OCI-LY3 (cell line): ENCODE measurements around the gene BRCA2.

Experiments
- H2AFZ ChIP-seq: fragments of 200-600, 300-600 bp; shearing (Covaris generic); 2 replicates; pipeline ENCODE4 v1.6.0; 2014; ENCODE audit warnings: antibody characterized with exemption, low read depth, low read length
- H3K27ac ChIP-seq: fragments of 200-600, 300-600 bp; sonication (generic); 2 replicates; pipeline ENCODE4 v1.5.1; 2014; ENCODE audit warnings: mild to moderate bottlenecking, low read length, moderate library complexity, mixed read lengths
- H3K27me3 ChIP-seq: fragments of 200-600, 300-600 bp; sonication (generic); 2 replicates; pipeline ENCODE4 v1.6.1; 2014; ENCODE audit warnings: low read depth, low read length, mixed read lengths
- H3K36me3 ChIP-seq: fragments of 200-600, 300-600 bp; sonication (generic); replicated peaks from 2 replicates; pipeline ENCODE3; 2014; ENCODE audit warnings: low read depth, low read length, mixed read lengths
- H3K4me1 ChIP-seq: fragments of 300-600, 200-600 bp; sonication (generic); 2 replicates; pipeline ENCODE4 v1.6.1; 2014; ENCODE audit warnings: low read length, mixed read lengths
- H3K4me2 ChIP-seq: fragments of 200-600, 300-600 bp; sonication (generic); 2 replicates; pipeline ENCODE4 v1.6.1; 2014; ENCODE audit warnings: low read length, mixed read lengths
- H3K4me3 ChIP-seq: fragments of 300-600, 200-600 bp; sonication (generic); 2 replicates; pipeline ENCODE4 v1.5.1; 2014; ENCODE audit warnings: antibody characterized with exemption, mild to moderate bottlenecking, low read length, moderate library complexity
- H3K79me2 ChIP-seq: fragments of 300-600, 200-600 bp; shearing (Covaris generic); 2 replicates; pipeline ENCODE4 v1.6.1; 2014; ENCODE audit warnings: mild to moderate bottlenecking, low read length, mixed read lengths
- H3K9ac ChIP-seq: fragments of 300-600, 200-600 bp; shearing (Covaris generic); 2 replicates; pipeline ENCODE4 v1.6.0; 2014; ENCODE audit warnings: mild to moderate bottlenecking, low read length, moderate library complexity
- H3K9me3 ChIP-seq: fragments of 200-600, 300-600 bp; shearing (Covaris generic); 2 replicates; pipeline ENCODE4 v1.6.1; 2014; ENCODE audit warnings: low read length, mixed read lengths; ENCODE audit not compliant: insufficient read depth
- H4K20me1 ChIP-seq: fragments of 200-600, 300-600 bp; sonication (generic); 2 replicates; pipeline ENCODE4 v1.6.1; 2016; ENCODE audit warnings: low read length, mixed read lengths; ENCODE audit not compliant: insufficient read depth
- CTCF ChIP-seq: fragments of 200-600, 300-600 bp; sonication (generic); IDR thresholded peaks from 2 replicates; pipeline ENCODE4 v1.5.1; 2014; ENCODE audit warnings: antibody characterized with exemption, low read length, low read depth
- EZH2phosphoT487 ChIP-seq: fragments of 200-600 bp; shearing (Covaris generic); IDR thresholded peaks from 2 replicates; pipeline ENCODE4 v1.6.1; 2018; ENCODE audit warnings: antibody characterized with exemption, mixed run types, low read depth

BRCA2 gene

GRCh38 chr13:32429433-32429909, 114.2 kb downstream of the BRCA2 start:
- TF ChIP-seq CTCF (no peak), EZH2phosphoT487 (no peak)
- no peaks in the 10 kb centered on the region for H3K27me3 ChIP-seq
- no peak overlapping the region for H2AFZ ChIP-seq
- H4K20me1 ChIP-seq: peaks cover 8% of the 10 kb centered on the region; the same call in 1 of the 2 replicates
- H3K9me3 ChIP-seq: no peaks in the 10 kb centered on the region
- peak overlapping the region; percentile 81; the same call in 1 of the 2 replicates for H3K9ac ChIP-seq
- peaks cover 29% of the 10 kb centered on the region for H3K4me1 ChIP-seq
- peak overlapping the region; percentile 81; the same call in 1 of the 2 replicates for H3K27ac ChIP-seq
- H3K79me2 ChIP-seq: peaks cover 34% of the 10 kb centered on the region
- peak overlapping the region; percentile 91; the same call in 1 of the 2 replicates for H3K4me2 ChIP-seq
- H3K4me3 ChIP-seq: no peak overlapping the region
- peaks cover 7% of the 10 kb centered on the region for H3K36me3 ChIP-seq

- no peaks in the 10 kb centered on the region for H3K9me3 ChIP-seq
- no peak overlapping the region for H3K9ac ChIP-seq
- H3K27me3 ChIP-seq: no peaks in the 10 kb centered on the region
- TF ChIP-seq EZH2phosphoT487: no peak
- TF ChIP-seq CTCF: no peak
- H3K4me1 ChIP-seq: peaks cover 29% of the 10 kb centered on the region
- H3K4me2 ChIP-seq: no peak overlapping the region
- H2AFZ ChIP-seq: no peak overlapping the region
- H3K36me3 ChIP-seq: peaks cover 6% of the 10 kb centered on the region
- H4K20me1 ChIP-seq: peaks cover 6% of the 10 kb centered on the region; the same call in 1 of the 2 replicates
- H3K4me3 ChIP-seq: no peak overlapping the region
- peaks cover 28% of the 10 kb centered on the region for H3K79me2 ChIP-seq
- no peak overlapping the region for H3K27ac ChIP-seq
These were observed 114.9 kb downstream of the BRCA2 start for GRCh38 chr13:32430018-32430747.

GRCh38 chr13:32431361-32431760, 116.1 kb downstream of the BRCA2 start:
- no peak overlapping the region for H3K27ac ChIP-seq
- no peak overlapping the region for H3K4me3 ChIP-seq
- H2AFZ ChIP-seq: no peak overlapping the region
- H3K9me3 ChIP-seq: no peaks in the 10 kb centered on the region
- H3K36me3 ChIP-seq: no peaks in the 10 kb centered on the region
- no peak overlapping the region for H3K9ac ChIP-seq
- H4K20me1 ChIP-seq: no peaks in the 10 kb centered on the region
- H3K27me3 ChIP-seq: no peaks in the 10 kb centered on the region
- peaks cover 19% of the 10 kb centered on the region for H3K4me1 ChIP-seq
- H3K4me2 ChIP-seq: no peak overlapping the region
- TF ChIP-seq EZH2phosphoT487: no peak
- no peak for TF ChIP-seq CTCF
- H3K79me2 ChIP-seq: peaks cover 16% of the 10 kb centered on the region

GRCh38 chr13:32432856-32433255, 117.5 kb downstream of the BRCA2 start:
- Histone ChIP-seq H3K9me3 (no peaks in the 10 kb centered on the region), H3K4me3 (no peak overlapping the region), H3K9ac (no peak overlapping the region), H3K27ac (no peak overlapping the region), H3K36me3 (no peaks in the 10 kb centered on the region), H3K4me1 (peaks cover 17% of the 10 kb centered on the region), H3K79me2 (peaks cover under 1% of the 10 kb centered on the region; the same call in 1 of the 2 replicates), H4K20me1 (no peaks in the 10 kb centered on the region), H3K4me2 (no peak overlapping the region), H2AFZ (no peak overlapping the region), H3K27me3 (no peaks in the 10 kb centered on the region)
- TF ChIP-seq EZH2phosphoT487: no peak
- no peak for TF ChIP-seq CTCF
